ENCODE measurements around the gene CAMK1D.

CAMK1D gene

GRCh38 chr10:12634621-12634931 lies 285.2 kb downstream of the CAMK1D start:
- no peak for DNase-seq (ENCODE audit: low read depth)
- no peak overlapping the region for H3K4me3 ChIP-seq (ENCODE audit: low read length)
- no peak for TF ChIP-seq CTCF (conservative IDR thresholded peaks at IDR 0.05; ENCODE audit: low read depth, low read length)

- no peak for DNase-seq (ENCODE audit: low read depth)
- TF ChIP-seq CTCF (conservative IDR thresholded peaks at IDR 0.05; ENCODE audit: low read depth, low read length) = no peak
- no peak overlapping the region for H3K4me3 ChIP-seq (ENCODE audit: low read length)
Measured at GRCh38 chr10:12635127-12635541, 285.8 kb downstream of the CAMK1D start.

- no peak overlapping the region for H3K4me3 ChIP-seq (ENCODE audit: low read length)
- no peak for DNase-seq (ENCODE audit: low read depth)
- TF ChIP-seq CTCF (conservative IDR thresholded peaks at IDR 0.05; ENCODE audit: low read depth, low read length) = no peak
Measured at GRCh38 chr10:12636571-12636970, 287.2 kb downstream of the CAMK1D start.

GRCh38 chr10:12637649-12638048 lies 288.3 kb downstream of the CAMK1D start:
- TF ChIP-seq CTCF (conservative IDR thresholded peaks at IDR 0.05; ENCODE audit: low read depth, low read length) = no peak
- H3K4me3 ChIP-seq (ENCODE audit: low read length) = no peak overlapping the region
- DNase-seq (ENCODE audit: low read depth) = no peak

GRCh38 chr10:12638103-12638502 lies 288.8 kb downstream of the CAMK1D start:
- no peak for DNase-seq (ENCODE audit: low read depth)
- no peak for TF ChIP-seq CTCF (conservative IDR thresholded peaks at IDR 0.05; ENCODE audit: low read depth, low read length)

GRCh38 chr10:12638781-12639180 lies 289.4 kb downstream of the CAMK1D start:
- no peak overlapping the region for H3K4me3 ChIP-seq (ENCODE audit: low read length)
- DNase-seq (ENCODE audit: low read depth) = no peak
- TF ChIP-seq CTCF (conservative IDR thresholded peaks at IDR 0.05; ENCODE audit: low read depth, low read length) = no peak

More at GRCh38 chr10:12638103-12638502, 288.8 kb downstream of the CAMK1D start:
- H3K4me3 ChIP-seq (ENCODE audit: low read length) = no peak overlapping the region

GRCh38 chr10:12639996-12640944 lies 290.9 kb downstream of the CAMK1D start:
- no peak for TF ChIP-seq CTCF (conservative IDR thresholded peaks at IDR 0.05; ENCODE audit: low read depth, low read length)
- H3K4me3 ChIP-seq (ENCODE audit: low read length) = no peak overlapping the region
- DNase-seq (ENCODE audit: low read depth) = no peak
